ENCODE measurements around the gene CLIC5. TPM values are rescaled to one million over a fixed set of nuclear protein-coding genes. Genes with fewer than 3 reads are reported as not detected.

The CLIC5 gene
- polyA plus RNA-seq, 3 donors = 184 to 208 (median 186) TPM

- no peak for DNase-seq (ENCODE audit: extremely low read depth in 1 of 11, low read depth in 9 of 11, low spot score in 4 of 11)
Measured at GRCh38 chr6:46044881-46045617, 29.4 kb upstream of the CLIC5 start.

DNA sequence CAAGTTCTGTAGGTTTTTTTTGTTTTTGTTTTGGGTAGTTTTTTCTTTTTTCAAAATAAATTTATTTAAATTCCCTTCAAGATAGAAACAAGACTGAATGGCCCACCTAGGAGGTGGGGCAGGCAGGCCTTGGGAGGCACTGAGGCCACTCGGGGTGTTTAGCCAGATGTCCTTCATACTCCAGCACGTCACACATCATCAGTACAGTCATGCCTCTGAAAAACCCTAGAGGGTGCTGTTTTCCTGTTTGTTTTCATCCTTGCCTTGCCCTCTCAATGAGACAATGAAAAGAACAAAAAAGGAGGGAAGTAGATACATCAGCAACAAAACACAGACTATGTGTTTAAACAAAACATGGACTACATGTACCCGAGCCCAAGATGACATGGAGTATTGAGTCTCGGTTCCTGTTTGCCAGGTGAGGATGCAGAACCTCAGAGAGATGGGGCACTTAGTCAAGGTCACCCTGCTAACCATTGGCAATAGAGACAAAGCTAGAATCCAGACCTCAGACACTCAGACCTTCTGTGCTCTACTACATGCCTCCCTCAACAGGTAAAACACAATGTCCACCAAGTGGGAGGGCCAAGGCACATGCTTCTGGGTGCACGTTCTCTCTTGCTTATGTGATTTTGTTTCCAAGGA lies 26.8 kb upstream of the CLIC5 start:
- peak in 1 of 11 donors; percentile 13 for DNase-seq (ENCODE audit: extremely low read depth in 1 of 11, low read depth in 9 of 11, low spot score in 4 of 11)

- DNase-seq (ENCODE audit: extremely low read depth in 1 of 11, low read depth in 9 of 11, low spot score in 4 of 11) = no peak
Measured at GRCh38 chr6:46040288-46040687, 24.6 kb upstream of the CLIC5 start.

GRCh38 chr6:46039646-46040045 lies 24.0 kb upstream of the CLIC5 start:
- no peak for DNase-seq (ENCODE audit: extremely low read depth in 1 of 11, low read depth in 9 of 11, low spot score in 4 of 11)

DNA sequence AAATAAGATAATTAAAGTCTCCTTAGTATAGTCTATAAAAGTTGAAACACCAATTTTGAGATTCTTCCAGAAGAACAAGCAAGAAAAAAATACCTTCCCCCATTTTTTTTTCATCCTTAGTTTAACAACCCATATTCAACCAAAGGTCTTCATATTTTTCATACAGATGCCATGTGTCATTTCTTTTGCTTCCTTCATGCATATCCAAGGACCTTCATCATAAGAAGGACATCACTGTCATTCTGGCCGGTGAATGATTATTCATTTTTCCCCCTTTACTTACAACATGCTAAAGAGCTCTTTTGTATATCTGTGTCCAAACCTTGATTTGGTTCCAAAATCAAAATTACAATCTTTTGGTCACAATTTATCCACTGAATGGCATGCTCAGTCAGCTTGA lies 21.3 kb upstream of the CLIC5 start:
- no peak for DNase-seq (ENCODE audit: extremely low read depth in 1 of 11, low read depth in 9 of 11, low spot score in 4 of 11)

DNA sequence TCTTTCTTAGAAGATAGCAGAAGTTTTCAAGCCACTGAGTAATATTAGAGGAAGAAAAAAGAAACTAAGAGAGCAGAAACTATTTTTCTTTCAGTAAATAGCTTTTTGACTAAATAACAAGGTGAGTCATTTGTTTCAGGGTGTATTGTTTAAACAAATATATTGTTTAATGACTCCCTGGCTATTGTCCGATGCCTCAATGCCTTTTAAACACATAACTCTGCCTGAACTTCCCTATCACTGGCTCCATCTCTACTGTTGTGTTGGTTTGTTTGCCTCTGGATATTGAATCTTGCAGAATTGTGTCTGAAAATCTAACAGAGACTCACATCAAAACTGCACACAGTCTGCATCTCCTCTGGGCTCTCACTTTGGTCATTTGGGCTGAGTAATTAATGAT lies 19.6 kb upstream of the CLIC5 start:
- DNase-seq (ENCODE audit: extremely low read depth in 1 of 11, low read depth in 9 of 11, low spot score in 4 of 11) = no peak

DNA sequence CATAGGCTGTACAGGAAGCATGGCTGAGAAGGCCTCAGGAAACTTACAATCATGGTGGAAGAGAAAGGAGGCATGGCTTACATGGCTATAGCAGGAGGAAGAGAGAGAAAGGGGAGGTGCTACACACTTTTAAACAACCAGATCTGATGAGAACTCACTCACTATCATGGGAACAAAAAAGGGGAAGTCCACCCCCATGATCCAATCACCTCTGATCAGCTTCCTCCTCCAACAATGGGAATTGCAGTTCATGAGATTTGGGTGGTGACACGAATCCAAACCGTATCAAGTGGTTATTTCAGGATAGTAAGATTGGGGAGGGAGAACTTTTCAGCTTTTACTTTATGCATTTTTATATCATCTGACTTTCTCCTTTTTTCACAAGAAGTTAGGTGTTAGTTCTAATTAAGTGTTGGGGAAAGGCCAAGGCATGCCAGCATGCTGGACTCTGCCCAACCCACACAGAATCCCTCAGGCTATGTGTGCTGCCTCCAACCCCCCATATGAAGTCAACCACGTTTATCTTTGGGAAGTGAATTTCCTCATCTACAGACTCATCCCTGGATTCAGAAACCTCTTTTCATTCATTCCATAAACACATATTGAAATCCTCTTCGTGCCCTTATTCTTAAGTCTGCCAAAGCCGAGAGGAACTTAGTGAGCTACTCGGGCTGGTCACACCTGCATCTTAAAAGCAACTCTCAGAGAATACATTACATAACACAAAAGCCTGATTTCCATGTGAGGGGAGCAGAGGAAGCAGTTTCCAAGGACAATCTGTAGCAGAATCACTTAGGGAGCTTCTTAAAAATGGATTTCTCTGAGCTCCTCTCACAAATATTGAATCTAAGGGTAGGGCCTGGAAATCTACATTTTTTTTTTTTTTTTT lies 16.7 kb upstream of the CLIC5 start:
- DNase-seq (ENCODE audit: extremely low read depth in 1 of 11, low read depth in 9 of 11, low spot score in 4 of 11) = no peak

- DNase-seq (ENCODE audit: extremely low read depth in 1 of 11, low read depth in 9 of 11, low spot score in 4 of 11) = no peak
Measured at GRCh38 chr6:46029602-46030001, 13.9 kb upstream of the CLIC5 start.

- no peak for DNase-seq (ENCODE audit: extremely low read depth in 1 of 11, low read depth in 9 of 11, low spot score in 4 of 11)
Measured at GRCh38 chr6:46026307-46026706, 10.6 kb upstream of the CLIC5 start.

DNA sequence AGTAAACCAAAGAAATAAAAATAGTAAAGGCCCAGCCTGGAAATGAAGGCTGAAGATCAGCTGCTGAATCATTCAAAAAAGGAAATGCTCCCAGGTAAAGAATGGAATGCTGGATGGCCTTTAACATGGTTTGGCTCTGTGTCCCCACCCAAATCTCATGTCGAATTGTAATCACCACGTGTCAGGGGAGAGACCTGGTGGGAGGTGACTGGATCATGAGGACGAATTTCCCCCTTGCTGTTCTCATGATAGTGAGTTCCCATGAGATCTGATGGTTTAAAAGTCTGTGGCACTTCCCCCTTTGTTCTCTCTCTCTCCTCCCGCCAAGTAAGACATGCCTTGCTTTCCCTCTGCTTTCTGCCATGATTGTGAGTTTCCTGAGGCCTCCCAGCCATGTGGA lies 9.9 kb upstream of the CLIC5 start:
- no peak for DNase-seq (ENCODE audit: extremely low read depth in 1 of 11, low read depth in 9 of 11, low spot score in 4 of 11)

- no peak for DNase-seq (ENCODE audit: extremely low read depth in 1 of 11, low read depth in 9 of 11, low spot score in 4 of 11)
Measured at GRCh38 chr6:46024124-46024769, 8.6 kb upstream of the CLIC5 start.

DNA sequence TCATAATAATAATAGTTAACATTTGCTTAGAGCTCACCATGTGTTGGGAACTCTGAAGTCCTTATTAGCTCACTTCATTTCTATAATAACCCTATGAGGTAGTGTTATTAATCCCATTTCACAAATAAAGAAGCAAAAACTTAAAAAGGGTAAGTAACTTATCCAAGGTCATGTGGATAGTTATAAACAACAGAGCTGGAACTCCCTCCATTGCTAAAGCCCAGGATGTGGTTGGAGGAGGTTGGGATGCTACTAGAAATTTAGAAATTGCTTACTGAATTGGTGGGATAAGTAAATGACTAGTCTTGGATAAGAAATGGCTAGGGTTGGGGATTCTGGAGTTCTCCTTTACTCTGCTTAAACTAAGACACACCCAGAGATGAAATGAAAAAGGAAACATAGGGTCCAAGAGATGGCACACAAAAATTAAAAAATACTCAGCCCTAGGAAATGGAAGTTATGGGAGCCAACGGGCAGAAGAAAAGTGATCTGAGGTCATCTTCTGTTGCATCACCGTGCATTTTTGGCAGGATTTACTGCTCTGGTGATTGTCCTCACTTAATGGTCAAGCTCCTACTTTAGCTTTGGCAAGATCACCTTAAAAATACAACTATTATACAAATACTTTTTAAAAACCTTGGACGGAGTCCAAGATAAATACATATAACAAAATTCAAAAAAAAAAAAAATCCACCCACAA lies 7.7 kb upstream of the CLIC5 start:
- no peak for DNase-seq (ENCODE audit: extremely low read depth in 1 of 11, low read depth in 9 of 11, low spot score in 4 of 11)

GRCh38 chr6:46022106-46022948 lies 6.7 kb upstream of the CLIC5 start:
- DNase-seq (ENCODE audit: extremely low read depth in 1 of 11, low read depth in 9 of 11, low spot score in 4 of 11) = no peak

DNA sequence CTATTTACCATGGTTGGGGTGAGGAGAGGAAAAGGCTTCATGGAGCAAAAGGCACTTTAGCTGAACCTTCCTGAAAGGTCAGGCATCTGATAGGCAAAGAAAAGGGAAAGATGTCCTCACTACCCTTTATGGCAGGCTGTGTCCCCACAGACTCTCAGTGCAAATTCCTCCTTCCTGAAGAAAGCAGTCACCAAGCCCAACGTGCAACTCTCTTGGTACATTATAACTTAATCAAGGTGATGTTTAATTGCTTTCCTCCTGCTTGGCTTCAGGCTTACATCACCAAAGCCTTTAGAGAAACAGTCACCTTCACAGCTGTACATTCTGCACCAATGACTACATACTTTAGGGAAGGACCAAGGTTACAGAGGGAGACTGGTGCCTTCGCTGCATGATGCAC lies 2.1 kb upstream of the CLIC5 start:
- no peak for DNase-seq (ENCODE audit: extremely low read depth in 1 of 11, low read depth in 9 of 11, low spot score in 4 of 11)

GRCh38 chr6:46016063-46016608 lies 476 bp upstream of the CLIC5 start:
- DNase-seq (ENCODE audit: extremely low read depth in 1 of 11, low read depth in 9 of 11, low spot score in 4 of 11) = no peak

DNA sequence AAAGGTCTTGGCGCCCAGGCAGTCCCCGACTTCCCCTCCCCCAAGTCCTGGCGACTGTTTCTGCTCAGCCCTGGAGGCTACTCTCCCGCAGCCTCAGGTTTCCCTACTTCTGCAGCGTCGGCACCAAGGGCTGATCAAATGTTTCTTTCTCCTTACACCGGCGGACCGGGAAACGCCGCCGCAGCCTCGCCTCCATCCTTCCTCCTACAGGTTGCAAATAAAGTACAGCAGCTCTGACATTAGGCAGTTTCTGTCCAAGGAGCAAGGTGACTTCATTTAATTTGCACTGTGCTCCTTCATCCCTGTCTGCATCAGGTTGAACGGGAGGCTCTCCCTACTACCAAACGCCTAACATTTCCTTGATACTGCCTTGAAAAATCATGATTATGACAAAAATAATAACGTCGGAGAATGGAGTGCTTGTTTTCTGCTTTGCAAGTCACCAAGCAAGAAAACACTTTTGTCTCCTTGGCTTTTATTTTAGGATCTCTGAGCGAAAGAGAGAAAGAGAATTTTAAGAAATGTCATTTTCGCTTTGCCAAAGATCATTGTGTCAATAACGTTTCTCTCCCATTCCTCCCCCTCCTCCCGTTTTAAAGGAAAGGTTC lies 1.0 kb downstream of the CLIC5 start:
- DNase-seq (ENCODE audit: extremely low read depth in 1 of 11, low read depth in 9 of 11, low spot score in 4 of 11) = peak in 3 of 11 donors; percentile 18 to 29 (median 20)

GRCh38 chr6:46014046-46014445 lies 1.6 kb downstream of the CLIC5 start:
- no peak for DNase-seq (ENCODE audit: extremely low read depth in 1 of 11, low read depth in 9 of 11, low spot score in 4 of 11)

Data from renal cortex interstitium (tissue), 11 donors.